Lower lobe of right lung (tissue), 2 donors: ENCODE data around the gene SLA2. TPM values are rescaled to one million over a fixed set of nuclear protein-coding genes. Genes with fewer than 3 reads are reported as not detected.
A peak's percentile ranks its signal among the peaks of the same experiment; 100 is the strongest.

ENCODE experiments used
- ATAC-seq, 2 donors: fragments of 200-7000 bp; cut with Tn5 transposase; one replicate each; pipeline ENCODE4 v1.9.1; 2020 to 2022; ENCODE audit warnings: mild to moderate bottlenecking in 2 of 2, moderate library complexity in 2 of 2
- DNase-seq: peaks from one replicate; pipeline ENCODE4 v3.0.0-alpha.2; 2020
- H3K27ac ChIP-seq: fragments of 200-600 bp; one replicate; pipeline ENCODE4 v1.8.0; 2022
- H3K27me3 ChIP-seq: fragments of 200-600 bp; one replicate; pipeline ENCODE4 v1.8.0; 2022; ENCODE audit warnings: low read depth
- H3K36me3 ChIP-seq: fragments of 200-600 bp; one replicate; pipeline ENCODE4 v1.8.0; 2022; ENCODE audit warnings: mild to moderate bottlenecking
- H3K4me1 ChIP-seq: fragments of 200-600 bp; one replicate; pipeline ENCODE4 v1.8.0; 2022
- H3K4me3 ChIP-seq: fragments of 200-600 bp; one replicate; pipeline ENCODE4 v1.8.0; 2022; ENCODE audit warnings: mild to moderate bottlenecking
- H3K9me3 ChIP-seq: fragments of 200-600 bp; one replicate; pipeline ENCODE4 v1.8.0; 2022
- CTCF ChIP-seq: fragments of 200-600 bp; IDR thresholded peaks from one replicate; pipeline ENCODE4 v1.8.0; 2022; ENCODE audit warnings: antibody characterized with exemption, mild to moderate bottlenecking
- intact Hi-C: fragments of 100-400 bp; cut with DNase I; formaldehyde crosslinking; loops from one replicate; pipeline ENCODE4 v1.11.0; 2022
- total RNA-seq: library from RNA; stranded (reverse); fragmentation: NEBNext Ultra II Directional; extraction: Animal tissue kit (Norgen Biotek cat#: 25700); gene quantifications from one replicate; pipeline ENCODE4 v1.2.1, GENCODE V29; 2021
- donor health status: DM: no; HTN: yes; CAD: no; lungs with severe emphysema.

The SLA2 gene
- total RNA-seq, 1 donor from 2014 or later, result 1.4 TPM

DNA sequence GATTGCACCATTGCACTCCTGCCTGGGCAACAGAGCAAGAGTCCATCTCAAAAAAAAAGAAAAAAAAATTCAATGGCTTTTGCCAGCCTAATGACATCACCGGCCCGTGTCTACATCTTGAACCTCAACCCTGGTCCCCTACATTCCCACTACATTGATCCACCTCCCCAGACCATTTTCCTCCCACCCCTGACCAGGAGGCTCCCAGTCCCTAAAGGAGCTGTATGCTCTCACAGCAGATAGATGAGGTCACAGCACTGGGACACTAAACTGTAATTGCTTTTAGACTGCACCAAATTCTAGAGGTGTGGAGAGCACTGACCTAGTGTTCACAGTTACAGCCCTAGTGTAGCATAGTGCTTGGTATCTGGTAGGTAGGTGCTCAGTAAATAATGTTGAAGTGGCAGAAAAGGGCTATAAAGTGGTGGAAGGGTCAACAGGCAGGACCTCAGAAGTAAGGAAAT lies 61.9 kb downstream of the SLA2 start:
- DNase-seq (no peak), ATAC-seq (peak; percentile 22 to 34)
- Histone ChIP-seq H3K9me3 (no peaks in the 10 kb centered on the region), H3K36me3 (peaks cover 45% of the 10 kb centered on the region), H3K27ac (no peak overlapping the region), H3K4me1 (no peaks in the 10 kb centered on the region), H3K4me3 (no peak overlapping the region), H3K27me3 (no peaks in the 10 kb centered on the region)
- TF ChIP-seq CTCF, result no peak
- intact Hi-C loops, result no loop called here

- Histone ChIP-seq H3K9me3 (no peaks in the 10 kb centered on the region), H3K27me3 (no peaks in the 10 kb centered on the region), H3K27ac (no peak overlapping the region), H3K4me3 (no peak overlapping the region), H3K4me1 (no peaks in the 10 kb centered on the region), H3K36me3 (peaks cover 53% of the 10 kb centered on the region)
- no peak for ATAC-seq
- no peak for TF ChIP-seq CTCF
- no peak for DNase-seq
- intact Hi-C loops, result no loop called here
These were observed 63.2 kb downstream of the SLA2 start for GRCh38 chr20:36582821-36583220.

GRCh38 chr20:36582322-36582721 lies 63.7 kb downstream of the SLA2 start:
- peaks cover 53% of the 10 kb centered on the region for H3K36me3 ChIP-seq
- ATAC-seq, result no peak
- H3K27me3 ChIP-seq, result no peaks in the 10 kb centered on the region
- H3K27ac ChIP-seq, result no peak overlapping the region
- no peak overlapping the region for H3K4me3 ChIP-seq
- DNase-seq, result no peak
- intact Hi-C loops, result no loop called here
- TF ChIP-seq CTCF, result no peak
- no peaks in the 10 kb centered on the region for H3K4me1 ChIP-seq
- no peaks in the 10 kb centered on the region for H3K9me3 ChIP-seq

DNA sequence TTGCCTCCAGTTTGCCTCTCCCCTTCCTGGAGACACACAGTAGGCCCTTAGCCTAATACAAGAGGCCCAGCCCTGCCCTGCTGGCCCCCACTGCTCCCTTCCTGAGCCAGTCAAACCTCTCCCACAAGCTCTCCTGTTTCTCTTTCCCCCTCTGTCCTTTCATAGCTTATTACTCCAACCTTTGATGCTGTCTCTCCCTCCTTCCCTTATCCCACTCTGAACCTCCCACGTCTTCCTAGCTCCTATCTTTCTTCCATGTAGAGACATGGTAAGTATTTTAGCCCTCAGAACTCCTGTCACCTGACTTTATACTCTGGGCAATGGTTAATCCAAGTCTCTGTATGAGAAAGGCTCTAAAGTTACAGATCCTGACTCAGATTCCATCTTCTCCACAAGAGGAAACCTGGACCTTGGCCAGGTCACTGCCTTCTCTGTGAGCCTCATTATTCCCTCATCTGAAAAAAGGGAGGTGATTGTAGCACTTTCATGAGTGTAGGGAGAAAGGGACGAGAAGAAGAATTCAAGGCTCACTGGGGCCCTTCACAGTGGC lies 65.9 kb downstream of the SLA2 start:
- no peak for TF ChIP-seq CTCF
- no peak overlapping the region for H3K27ac ChIP-seq
- no peak for ATAC-seq

DNA sequence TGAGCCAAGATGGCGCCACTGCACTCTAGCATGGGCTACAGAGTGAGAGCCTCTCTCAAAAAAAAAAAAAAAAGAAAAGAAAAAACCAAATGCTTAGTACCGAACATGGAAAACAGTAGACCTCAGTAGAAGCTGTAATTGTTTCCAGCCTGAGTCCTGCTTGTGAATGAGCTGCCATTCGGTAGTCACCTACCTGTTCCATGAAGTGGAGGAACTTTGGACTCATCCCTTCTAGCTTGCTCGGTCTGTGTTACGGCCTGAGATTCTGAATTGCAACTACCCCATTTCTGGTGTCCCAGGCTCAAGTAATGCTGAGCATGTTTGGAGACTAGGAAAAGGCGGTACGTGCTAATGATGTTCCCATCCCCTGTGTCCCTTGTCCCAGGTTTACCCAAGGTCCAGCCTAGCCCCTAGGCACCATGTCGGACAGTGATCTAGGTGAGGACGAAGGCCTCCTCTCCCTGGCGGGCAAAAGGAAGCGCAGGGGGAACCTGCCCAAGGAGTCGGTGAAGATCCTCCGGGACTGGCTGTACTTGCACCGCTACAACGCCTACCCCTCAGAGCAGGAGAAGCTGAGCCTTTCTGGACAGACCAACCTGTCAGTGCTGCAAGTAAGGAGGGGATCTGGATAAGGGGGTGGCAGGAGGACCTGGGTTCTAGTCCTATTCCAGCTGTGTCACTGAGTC lies 67.5 kb downstream of the SLA2 start:
- H3K4me1 ChIP-seq, result peaks cover 24% of the 10 kb centered on the region
- no peaks in the 10 kb centered on the region for H3K27me3 ChIP-seq
- no peak for DNase-seq
- H3K9me3 ChIP-seq, result no peaks in the 10 kb centered on the region
- TF ChIP-seq CTCF, result no peak
- peaks cover 50% of the 10 kb centered on the region for H3K36me3 ChIP-seq
- no peak overlapping the region for H3K4me3 ChIP-seq
- intact Hi-C loops, result no loop called here
- no peak for ATAC-seq
- H3K27ac ChIP-seq, result no peak overlapping the region

More for the DNA sequence above, 65.9 kb downstream of the SLA2 start:
- Histone ChIP-seq H3K4me3 (no peak overlapping the region), H3K36me3 (peaks cover 53% of the 10 kb centered on the region), H3K4me1 (peaks cover 17% of the 10 kb centered on the region), H3K9me3 (no peaks in the 10 kb centered on the region), H3K27me3 (no peaks in the 10 kb centered on the region)
- intact Hi-C loops, result no loop called here
- no peak for DNase-seq
